Measurements from ENCODE around the gene TREML2.

DNA sequence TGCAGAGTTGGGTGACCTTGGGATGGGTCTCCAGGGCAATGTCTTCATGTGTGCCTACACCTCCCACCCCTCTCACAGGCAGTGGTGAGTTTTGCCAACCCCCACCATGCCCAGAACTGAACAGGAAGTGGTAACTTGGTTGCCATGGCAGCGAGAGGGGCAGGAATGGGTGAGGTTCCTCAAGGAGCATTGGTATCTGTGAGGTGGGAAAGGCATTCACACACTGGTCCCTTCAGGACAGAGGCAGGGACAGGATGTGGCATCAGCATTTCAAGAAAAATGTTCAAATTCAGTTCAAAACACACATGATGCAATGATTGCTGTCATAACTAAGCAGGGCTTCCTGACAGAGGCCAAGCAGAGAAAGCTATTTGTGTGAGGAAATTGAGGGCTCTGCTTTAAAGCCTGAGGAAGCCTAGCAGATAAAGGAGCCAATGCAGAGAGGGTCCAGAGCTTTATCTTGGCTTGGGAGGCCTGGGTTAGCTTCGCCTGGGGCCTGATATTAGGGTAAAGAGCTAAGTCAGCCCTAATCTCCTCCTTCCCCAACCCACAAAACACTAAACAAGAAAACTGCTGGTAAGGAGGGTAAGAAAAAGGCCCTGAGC lies 551 bp downstream of the TREML2 start:
- no peak for TF ChIP-seq NFIC (IDR thresholded peaks at IDR 0.05; ENCODE audit: borderline replicate concordance)
- TF ChIP-seq, protein P1, sequence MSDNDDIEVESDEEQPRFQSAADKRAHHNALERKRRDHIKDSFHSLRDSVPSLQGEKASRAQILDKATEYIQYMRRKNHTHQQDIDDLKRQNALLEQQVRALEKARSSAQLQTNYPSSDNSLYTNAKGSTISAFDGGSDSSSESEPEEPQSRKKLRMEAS (IDR thresholded peaks at IDR 0.05; ENCODE audit: low read depth): no peak
- TF ChIP-seq, protein P2, sequence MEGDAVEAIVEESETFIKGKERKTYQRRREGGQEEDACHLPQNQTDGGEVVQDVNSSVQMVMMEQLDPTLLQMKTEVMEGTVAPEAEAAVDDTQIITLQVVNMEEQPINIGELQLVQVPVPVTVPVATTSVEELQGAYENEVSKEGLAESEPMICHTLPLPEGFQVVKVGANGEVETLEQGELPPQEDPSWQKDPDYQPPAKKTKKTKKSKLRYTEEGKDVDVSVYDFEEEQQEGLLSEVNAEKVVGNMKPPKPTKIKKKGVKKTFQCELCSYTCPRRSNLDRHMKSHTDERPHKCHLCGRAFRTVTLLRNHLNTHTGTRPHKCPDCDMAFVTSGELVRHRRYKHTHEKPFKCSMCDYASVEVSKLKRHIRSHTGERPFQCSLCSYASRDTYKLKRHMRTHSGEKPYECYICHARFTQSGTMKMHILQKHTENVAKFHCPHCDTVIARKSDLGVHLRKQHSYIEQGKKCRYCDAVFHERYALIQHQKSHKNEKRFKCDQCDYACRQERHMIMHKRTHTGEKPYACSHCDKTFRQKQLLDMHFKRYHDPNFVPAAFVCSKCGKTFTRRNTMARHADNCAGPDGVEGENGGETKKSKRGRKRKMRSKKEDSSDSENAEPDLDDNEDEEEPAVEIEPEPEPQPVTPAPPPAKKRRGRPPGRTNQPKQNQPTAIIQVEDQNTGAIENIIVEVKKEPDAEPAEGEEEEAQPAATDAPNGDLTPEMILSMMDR (IDR thresholded peaks at IDR 0.05): no peak
